Neural cell (in vitro differentiated cells): ENCODE data around the gene TMEM94. TPM values are rescaled to one million over a fixed set of nuclear protein-coding genes. Genes with fewer than 3 reads are reported as not detected.

ENCODE experiments used
- H2AFZ ChIP-seq: fragments of 200-600, 300-800 bp; sonication (generic), shearing (Covaris generic); 2 replicates; pipeline ENCODE4 v1.6.0; 2014; ENCODE audit warnings: low read depth, mild to moderate bottlenecking, antibody characterized with exemption, low read length, moderate library complexity
- H3F3A ChIP-seq: fragments of 200-600 bp; shearing (Covaris generic); 2 replicates; pipeline ENCODE4 v1.6.1; 2016; ENCODE audit warnings: mild to moderate bottlenecking, moderate library complexity, mixed read lengths, antibody characterized with exemption, low read length; ENCODE audit not compliant: insufficient read depth, poor library complexity, severe bottlenecking
- H3K27ac ChIP-seq: fragments of 200-600, 300-800 bp; sonication (generic), shearing (Covaris generic); 2 replicates; pipeline ENCODE4 v1.5.1; 2014; ENCODE audit warnings: mild to moderate bottlenecking, low read length, moderate library complexity
- H3K27me3 ChIP-seq: fragments of 300-800, 200-600 bp; sonication (generic), shearing (Covaris generic); 2 replicates; pipeline ENCODE4 v1.6.0; 2014; ENCODE audit warnings: mild to moderate bottlenecking, low read depth, low read length, moderate library complexity; ENCODE audit not compliant: insufficient read depth
- H3K36me3 ChIP-seq: fragments of 300-800, 200-600 bp; sonication (generic), shearing (Covaris generic); 2 replicates; pipeline ENCODE4 v1.5.1; 2014; ENCODE audit warnings: mild to moderate bottlenecking, antibody characterized with exemption, low read length, moderate library complexity; ENCODE audit not compliant: insufficient read depth
- H3K4me2 ChIP-seq: fragments of 300-800, 200-600 bp; sonication (generic), shearing (Covaris generic); 2 replicates; pipeline ENCODE4 v1.6.0; 2014; ENCODE audit warnings: mild to moderate bottlenecking, low read length
- H3K4me3 ChIP-seq: fragments of 300-800, 200-600 bp; sonication (generic), shearing (Covaris generic); 2 replicates; pipeline ENCODE4 v1.5.1; 2014; ENCODE audit warnings: mild to moderate bottlenecking, low read length, moderate library complexity
- H3K79me2 ChIP-seq: fragments of 200-600 bp; shearing (Covaris generic); replicated peaks from 2 replicates; pipeline ENCODE4 v1.6.0; 2014; ENCODE audit warnings: mild to moderate bottlenecking, low read length, moderate library complexity; ENCODE audit not compliant: insufficient read depth
- H3K9ac ChIP-seq: fragments of 300-800, 200-600 bp; sonication (generic), shearing (Covaris generic); 2 replicates; pipeline ENCODE4 v1.6.1; 2016; ENCODE audit warnings: mild to moderate bottlenecking, low read length, mixed read lengths
- H3K9me2 ChIP-seq: fragments of 200-600 bp; shearing (Covaris generic); 2 replicates; pipeline ENCODE4 v1.6.1; 2016; ENCODE audit warnings: mild to moderate bottlenecking, low read length, mixed read lengths; ENCODE audit not compliant: insufficient read depth
- H3K9me3 ChIP-seq: fragments of 200-600, 300-800 bp; sonication (generic), shearing (Covaris generic); 2 replicates; pipeline ENCODE4 v1.6.1; 2016; ENCODE audit warnings: mild to moderate bottlenecking, mixed run types, low read length, moderate library complexity, mixed read lengths
- H4K20me1 ChIP-seq: fragments of 200-600 bp; shearing (Covaris generic); 2 replicates; pipeline ENCODE4 v1.6.1; 2016; ENCODE audit warnings: mild to moderate bottlenecking, mixed run types; ENCODE audit not compliant: insufficient read depth
- EP300 ChIP-seq: fragments of 450-650 bp; conservative IDR thresholded peaks from 2 replicates; pipeline ENCODE4 v1.6.1; 2014; ENCODE audit warnings: antibody characterized with exemption, mild to moderate bottlenecking, moderate library complexity; ENCODE audit not compliant: poor library complexity, severe bottlenecking
- EZH2 ChIP-seq: fragments of 200-600, 300-800 bp; shearing (Covaris generic), sonication (generic); IDR thresholded peaks from 2 replicates; pipeline ENCODE4 v1.6.1; 2014; ENCODE audit warnings: antibody characterized with exemption, low read length, borderline replicate concordance, mild to moderate bottlenecking; ENCODE audit not compliant: insufficient read depth, poor library complexity, severe bottlenecking
- MXI1 ChIP-seq: fragments of 450-650 bp; conservative IDR thresholded peaks from 2 replicates; pipeline ENCODE4 v1.6.1; 2014; ENCODE audit warnings: antibody characterized with exemption, mild to moderate bottlenecking; ENCODE audit not compliant: poor library complexity, severe bottlenecking
- POLR2AphosphoS5 ChIP-seq: IDR thresholded peaks from 2 replicates; pipeline ENCODE4 v1.6.1; 2012
- RAD21 ChIP-seq: fragments of 450-650 bp; conservative IDR thresholded peaks from 2 replicates; pipeline ENCODE4 v1.6.1; 2014; ENCODE audit warnings: antibody characterized with exemption, mild to moderate bottlenecking, moderate library complexity
- SMC3 ChIP-seq: fragments of 450-650 bp; conservative IDR thresholded peaks from 2 replicates; pipeline ENCODE4 v1.6.1; 2014; ENCODE audit warnings: antibody characterized with exemption, mild to moderate bottlenecking, moderate library complexity; ENCODE audit not compliant: poor library complexity
- TAF1 ChIP-seq: IDR thresholded peaks from 2 replicates; pipeline ENCODE4 v1.6.1; 2012; ENCODE audit warnings: low read depth
- polyA plus RNA-seq: library from polyadenylated mRNA; depleted of rRNA; stranded (reverse); fragments of >200 nt; gene quantifications from 2 replicates; pipeline ENCODE4 v1.2.3, GENCODE V29; 2014
- TF ChIP-seq, protein P1 (sequence below): IDR thresholded peaks from 2 replicates; pipeline ENCODE4 v1.6.1; 2012; ENCODE audit warnings: borderline replicate concordance
- TF ChIP-seq, protein P2 (sequence below): fragments of 450-650 bp; IDR thresholded peaks from 2 replicates; pipeline ENCODE4 v1.5.1; 2014; ENCODE audit warnings: antibody characterized with exemption, mild to moderate bottlenecking, moderate library complexity; ENCODE audit not compliant: poor library complexity, severe bottlenecking

TMEM94 gene
- polyA plus RNA-seq, 1 donor from 2014 or later: 37.0 TPM

DNA sequence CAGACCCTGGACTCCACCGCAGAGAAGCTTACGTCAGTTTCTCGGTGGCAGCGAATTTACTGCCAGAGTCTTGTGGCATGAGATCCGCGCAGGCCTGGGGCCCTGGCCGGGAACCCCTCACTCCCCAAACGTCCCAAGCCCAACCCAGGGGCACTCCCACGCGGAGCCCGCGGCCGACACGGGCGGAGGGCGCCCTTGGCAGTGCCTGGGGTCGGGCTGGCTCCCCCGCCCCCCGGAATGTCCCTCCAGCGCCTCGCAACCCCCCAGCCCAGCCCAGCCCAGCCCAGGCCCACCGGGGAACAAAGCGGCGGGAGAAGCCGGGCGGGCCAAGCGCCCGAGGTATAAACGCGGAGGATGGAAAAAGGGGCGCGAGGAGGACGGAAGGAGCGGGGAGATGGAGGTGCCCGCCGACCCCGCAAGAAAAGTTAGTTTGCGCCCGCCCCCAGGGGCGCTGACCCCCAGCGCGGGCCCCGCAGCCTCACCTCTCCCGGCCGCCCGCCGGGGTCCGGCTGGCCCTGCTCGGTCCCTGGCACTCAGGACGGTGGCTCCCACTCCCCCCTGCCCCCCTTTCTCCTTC, 58.6 kb downstream of the TMEM94 start:
- H3K9me2 ChIP-seq: no peaks in the 10 kb centered on the region
- H4K20me1 ChIP-seq: no peaks in the 10 kb centered on the region
- TF ChIP-seq, protein P1, sequence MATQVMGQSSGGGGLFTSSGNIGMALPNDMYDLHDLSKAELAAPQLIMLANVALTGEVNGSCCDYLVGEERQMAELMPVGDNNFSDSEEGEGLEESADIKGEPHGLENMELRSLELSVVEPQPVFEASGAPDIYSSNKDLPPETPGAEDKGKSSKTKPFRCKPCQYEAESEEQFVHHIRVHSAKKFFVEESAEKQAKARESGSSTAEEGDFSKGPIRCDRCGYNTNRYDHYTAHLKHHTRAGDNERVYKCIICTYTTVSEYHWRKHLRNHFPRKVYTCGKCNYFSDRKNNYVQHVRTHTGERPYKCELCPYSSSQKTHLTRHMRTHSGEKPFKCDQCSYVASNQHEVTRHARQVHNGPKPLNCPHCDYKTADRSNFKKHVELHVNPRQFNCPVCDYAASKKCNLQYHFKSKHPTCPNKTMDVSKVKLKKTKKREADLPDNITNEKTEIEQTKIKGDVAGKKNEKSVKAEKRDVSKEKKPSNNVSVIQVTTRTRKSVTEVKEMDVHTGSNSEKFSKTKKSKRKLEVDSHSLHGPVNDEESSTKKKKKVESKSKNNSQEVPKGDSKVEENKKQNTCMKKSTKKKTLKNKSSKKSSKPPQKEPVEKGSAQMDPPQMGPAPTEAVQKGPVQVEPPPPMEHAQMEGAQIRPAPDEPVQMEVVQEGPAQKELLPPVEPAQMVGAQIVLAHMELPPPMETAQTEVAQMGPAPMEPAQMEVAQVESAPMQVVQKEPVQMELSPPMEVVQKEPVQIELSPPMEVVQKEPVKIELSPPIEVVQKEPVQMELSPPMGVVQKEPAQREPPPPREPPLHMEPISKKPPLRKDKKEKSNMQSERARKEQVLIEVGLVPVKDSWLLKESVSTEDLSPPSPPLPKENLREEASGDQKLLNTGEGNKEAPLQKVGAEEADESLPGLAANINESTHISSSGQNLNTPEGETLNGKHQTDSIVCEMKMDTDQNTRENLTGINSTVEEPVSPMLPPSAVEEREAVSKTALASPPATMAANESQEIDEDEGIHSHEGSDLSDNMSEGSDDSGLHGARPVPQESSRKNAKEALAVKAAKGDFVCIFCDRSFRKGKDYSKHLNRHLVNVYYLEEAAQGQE: no peak
- TF ChIP-seq SMC3: no peak
- no peak for TF ChIP-seq POLR2AphosphoS5
- peak overlapping the region; percentile 87 for H3K27ac ChIP-seq
- H3K4me3 ChIP-seq: peak overlapping the region; percentile 95
- H3K36me3 ChIP-seq: no peaks in the 10 kb centered on the region
- H2AFZ ChIP-seq: peak overlapping the region; percentile 97
- no peaks in the 10 kb centered on the region for H3K9me3 ChIP-seq
- no peaks in the 10 kb centered on the region for H3K27me3 ChIP-seq
- H3F3A ChIP-seq: no peaks in the 10 kb centered on the region
- peaks cover 17% of the 10 kb centered on the region for H3K79me2 ChIP-seq
- H3K9ac ChIP-seq: peak overlapping the region; percentile 90
- H3K4me2 ChIP-seq: peak overlapping the region; percentile 84

DNA sequence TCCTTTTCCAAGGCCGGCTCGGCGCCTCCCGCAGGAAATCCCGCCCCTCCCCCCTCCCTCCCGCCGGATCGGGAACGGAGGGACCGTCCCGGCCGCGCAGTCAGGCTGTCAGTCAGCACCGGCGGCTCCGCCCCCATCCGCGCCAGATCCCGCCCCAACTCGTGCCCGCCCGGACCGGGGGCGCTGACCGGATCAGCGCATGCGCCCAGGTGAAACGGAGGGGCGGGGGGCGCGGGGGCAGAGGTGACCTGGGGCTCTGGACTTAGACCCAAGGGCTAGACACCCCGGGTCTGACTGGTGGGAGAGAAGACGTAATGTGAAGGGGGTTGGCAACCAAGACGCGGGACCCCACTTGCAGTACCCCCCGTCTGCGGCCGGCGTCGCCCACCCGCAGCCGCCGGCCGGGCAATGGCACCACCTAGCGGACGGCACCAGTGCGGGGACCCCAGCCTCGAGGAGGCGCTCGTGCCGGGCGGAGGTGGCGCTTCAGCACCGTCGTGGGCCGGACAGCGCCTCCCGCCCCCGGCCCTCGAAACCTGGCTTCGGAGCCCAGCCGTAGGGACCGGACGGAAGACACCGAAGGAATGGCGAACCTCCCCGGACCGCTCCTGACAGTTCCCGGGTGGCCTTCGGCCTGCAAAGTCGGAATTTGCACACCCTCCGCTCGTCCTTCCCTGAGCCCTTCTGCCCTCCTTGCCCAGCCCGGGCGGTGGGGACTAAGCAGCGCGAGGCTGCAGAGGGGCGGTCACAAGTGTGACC, 59.2 kb downstream of the TMEM94 start, which contains the start of gene CASKIN2:
Gene CASKIN2 (minus strand): TSS at position 42 of the 759 bp plus-strand sequence. CDS start 1,733 bp downstream, outside the sequence.
- no peaks in the 10 kb centered on the region for H3K9me2 ChIP-seq
- peak within 1 kb of the TSS; percentile 97 for H2AFZ ChIP-seq

More for the DNA sequence above, 59.2 kb downstream of the TMEM94 start, which contains the start of gene CASKIN2:
- Histone ChIP-seq H3K4me2 (peak within 1 kb of the TSS; percentile 84), H3K9me3 (no peaks in the 10 kb centered on the region), H3K9ac (peak within 1 kb of the TSS; percentile 90), H3K4me3 (peak within 1 kb of the TSS; percentile 95), H3F3A (no peaks in the 10 kb centered on the region), H3K36me3 (no peaks in the 10 kb centered on the region), H3K79me2 (peaks cover 17% of the 10 kb centered on the region), H3K27ac (peak within 1 kb of the TSS; percentile 87), H4K20me1 (no peaks in the 10 kb centered on the region), H3K27me3 (no peaks in the 10 kb centered on the region)
- TF ChIP-seq MXI1 (no peak), POLR2AphosphoS5 (peak; percentile 20), EZH2 (no peak), SMC3 (peak; percentile 78), EP300 (peak; percentile 29), TAF1 (no peak), RAD21 (peak; percentile 77)
- TF ChIP-seq, protein P1: peak; percentile 87
- TF ChIP-seq, protein P2, sequence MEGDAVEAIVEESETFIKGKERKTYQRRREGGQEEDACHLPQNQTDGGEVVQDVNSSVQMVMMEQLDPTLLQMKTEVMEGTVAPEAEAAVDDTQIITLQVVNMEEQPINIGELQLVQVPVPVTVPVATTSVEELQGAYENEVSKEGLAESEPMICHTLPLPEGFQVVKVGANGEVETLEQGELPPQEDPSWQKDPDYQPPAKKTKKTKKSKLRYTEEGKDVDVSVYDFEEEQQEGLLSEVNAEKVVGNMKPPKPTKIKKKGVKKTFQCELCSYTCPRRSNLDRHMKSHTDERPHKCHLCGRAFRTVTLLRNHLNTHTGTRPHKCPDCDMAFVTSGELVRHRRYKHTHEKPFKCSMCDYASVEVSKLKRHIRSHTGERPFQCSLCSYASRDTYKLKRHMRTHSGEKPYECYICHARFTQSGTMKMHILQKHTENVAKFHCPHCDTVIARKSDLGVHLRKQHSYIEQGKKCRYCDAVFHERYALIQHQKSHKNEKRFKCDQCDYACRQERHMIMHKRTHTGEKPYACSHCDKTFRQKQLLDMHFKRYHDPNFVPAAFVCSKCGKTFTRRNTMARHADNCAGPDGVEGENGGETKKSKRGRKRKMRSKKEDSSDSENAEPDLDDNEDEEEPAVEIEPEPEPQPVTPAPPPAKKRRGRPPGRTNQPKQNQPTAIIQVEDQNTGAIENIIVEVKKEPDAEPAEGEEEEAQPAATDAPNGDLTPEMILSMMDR: peak; percentile 100
